A549 (cell line): Measurements from ENCODE around the gene CALM1. TPM values are rescaled to one million over a fixed set of nuclear protein-coding genes. Genes with fewer than 3 reads are reported as not detected.

Experiments
- ATAC-seq, 2 experiments: fragments of 200-7000 bp in 1 of 2; fragments of >200 bp in 1 of 2; cut with Nextera tagmentation in 1 of 2; cut with Tn5 transposase in 1 of 2; 3 replicates each; pipeline versions ENCODE4 v1.8.0 to v1.9.1; 2018 to 2020; ENCODE audit warnings: mild to moderate bottlenecking in 1 of 2, moderate library complexity in 1 of 2
- CTCF ChIA-PET: fragments of 300-600 bp; sonication (Branson Sonifier 250); formaldehyde crosslinking; extraction: SDS; loops from one replicate; lab custom pipeline; 2021; ENCODE audit warnings: antibody characterized with exemption, inconsistent platforms; lab: Yijun Ruan, JAX
- POLR2A ChIA-PET: fragments of 350-600 bp; formaldehyde crosslinking; extraction: SDS; loops from one replicate; lab custom pipeline; 2021; ENCODE audit warnings: antibody characterized with exemption, inconsistent platforms; lab: Yijun Ruan, JAX
- DNase-seq, 2 experiments: peaks; one replicate each; pipeline versions ENCODE4 v3.0.0 to v3.0.0-alpha.2; 2011 to 2016; ENCODE audit warnings: low read depth in 1 of 2, low spot score in 1 of 2
- FAIRE-seq: peaks from 2 replicates; lab custom pipeline; 2011; peaks lifted over from hg19 to GRCh38; lab: Jason Lieb, UNC
- H3K27ac ChIP-seq, 2 experiments: fragments of >200 bp; sonication (Bioruptor Twin); formaldehyde crosslinking; 3 replicates each; pipeline ENCODE4 v1.5.1; 2016 to 2017
- H3K4me1 ChIP-seq: fragments of >200 bp; sonication (Bioruptor Twin); formaldehyde crosslinking; 3 replicates; pipeline ENCODE4 v1.6.1; 2016
- H3K4me2 ChIP-seq: fragments of >200 bp; sonication (Bioruptor Twin); formaldehyde crosslinking; 3 replicates; pipeline ENCODE4 v1.6.1; 2016
- H3K4me3 ChIP-seq: fragments of >200 bp; sonication (Bioruptor Twin); formaldehyde crosslinking; 3 replicates; pipeline ENCODE4 v1.5.1; 2016
- H3K9me3 ChIP-seq: fragments of >200 bp; sonication (Bioruptor Twin); formaldehyde crosslinking; 3 replicates; pipeline ENCODE4 v1.6.1; 2016
- CBX8 ChIP-seq: fragments of 200-600 bp; sonication (generic); IDR thresholded peaks from 2 replicates; pipeline ENCODE4 v1.6.1; 2016
- CEBPB ChIP-seq, 2 experiments: fragments of >200 bp in 1 of 2; sonication (Bioruptor Twin) in 1 of 2; formaldehyde crosslinking in 1 of 2; IDR thresholded peaks; 2 replicates each; pipeline ENCODE4 v1.6.1; 2012 to 2016
- CHD2 ChIP-seq: fragments of 150-350 bp; IDR thresholded peaks from 2 replicates; pipeline ENCODE4 v1.6.1; 2014; ENCODE audit warnings: low read length; ENCODE audit not compliant: partially characterized antibody
- CHD4 ChIP-seq: fragments of 200-600 bp; sonication (generic); IDR thresholded peaks from 2 replicates; pipeline ENCODE4 v1.6.1; 2016; ENCODE audit warnings: antibody characterized with exemption, mild to moderate bottlenecking, borderline replicate concordance
- EHMT2 ChIP-seq: fragments of 200-600 bp; sonication (generic); IDR thresholded peaks from 2 replicates; pipeline ENCODE4 v1.6.1; 2016; ENCODE audit warnings: antibody characterized with exemption, low read depth, mild to moderate bottlenecking, moderate library complexity
- ESRRA ChIP-seq: fragments of 150-350 bp; IDR thresholded peaks from 2 replicates; pipeline ENCODE4 v1.6.1; 2014; ENCODE audit warnings: mild to moderate bottlenecking, low read length, borderline replicate concordance
- FOSB ChIP-seq: fragments of 250-450 bp; sonication (Bioruptor Pico); IDR thresholded peaks from 2 replicates; pipeline ENCODE4 v1.5.0; 2020; ENCODE audit warnings: mild to moderate bottlenecking, moderate library complexity
- FOSL2 ChIP-seq, 2 experiments: fragments of 450-650 bp in 1 of 2; fragments of >200 bp in 1 of 2; sonication (Bioruptor Twin) in 1 of 2; formaldehyde crosslinking; IDR thresholded peaks; 2 replicates each; pipeline versions ENCODE4 v1.5.0 to v1.6.1; 2016 to 2020; ENCODE audit warnings: mild to moderate bottlenecking in 1 of 2, moderate library complexity in 1 of 2
- GATA3 ChIP-seq: IDR thresholded peaks from 2 replicates; pipeline ENCODE4 v1.6.1; 2012; ENCODE audit warnings: borderline replicate concordance
- HOXB5 ChIP-seq: fragments of 250-450 bp; sonication (Bioruptor Pico); IDR thresholded peaks from 2 replicates; pipeline ENCODE4 v1.5.0; 2020; ENCODE audit warnings: mild to moderate bottlenecking, moderate library complexity
- JUN ChIP-seq, 2 experiments: fragments of >200 bp; sonication (Bioruptor Twin); formaldehyde crosslinking; IDR thresholded peaks; 2 replicates in 1 of 2; 3 replicates in 1 of 2; pipeline ENCODE4 v1.6.1; 2016 to 2017
- JUNB ChIP-seq: fragments of >200 bp; sonication (Bioruptor Twin); formaldehyde crosslinking; IDR thresholded peaks from 2 replicates; pipeline ENCODE4 v1.6.1; 2016
- KDM1A ChIP-seq: fragments of 200-600 bp; sonication (generic); IDR thresholded peaks from 2 replicates; pipeline ENCODE4 v1.6.1; 2016; ENCODE audit warnings: low read depth, mild to moderate bottlenecking
- MAZ ChIP-seq: fragments of 150-350 bp; IDR thresholded peaks from 2 replicates; pipeline ENCODE4 v1.6.1; 2014; ENCODE audit warnings: antibody characterized with exemption, low read depth, low read length, borderline replicate concordance
- MYC ChIP-seq: IDR thresholded peaks from 2 replicates; pipeline ENCODE4 v1.6.1; 2012; ENCODE audit warnings: mild to moderate bottlenecking, inconsistent platforms, low read length, improper control_type of control experiment, borderline replicate concordance
- NR3C1 ChIP-seq: fragments of >200 bp; sonication (Bioruptor Twin); formaldehyde crosslinking; IDR thresholded peaks from 3 replicates; pipeline ENCODE4 v1.6.1; 2017
- PBX3 ChIP-seq: IDR thresholded peaks from 2 replicates; pipeline ENCODE4 v1.6.1; 2012
- SREBF2 ChIP-seq: fragments of 450-650 bp; IDR thresholded peaks from 2 replicates; pipeline ENCODE4 v1.6.1; 2014; ENCODE audit warnings: mild to moderate bottlenecking, moderate library complexity
- WGBS: methylation state at CpG from one replicate; pipeline ENCODE4 v1.1.6; 2017; ENCODE audit errors: missing lambda C conversion rate; 5-methylcytosine and 5-hydroxymethylcytosine counted together
- polyA plus RNA-seq, 4 experiments: library from polyadenylated mRNA; depleted of rRNA in 3 of 4; stranded (reverse); fragments of >200 nt; fragmentation: RNase III in 1 of 4; extraction: RNeasy Plus Mini Kit Qiagen cat#74134 plus additional on column Dnase treatment in 1 of 4; gene quantifications; 2 replicates in 3 of 4; 3 replicates in 1 of 4; pipeline ENCODE4 v1.2.3, GENCODE V29; 2011 to 2017
- TF ChIP-seq, protein P1 (sequence below): fragments of 200-600 bp; sonication (generic); IDR thresholded peaks from 2 replicates; pipeline ENCODE4 v1.6.1; 2016; ENCODE audit warnings: antibody characterized with exemption, mild to moderate bottlenecking, moderate library complexity

Gene CALM1
- polyA plus RNA-seq, 2 of the 4 experiments (the other 2 are of a cell fraction) = 374 to 451 TPM

GRCh38 chr14:90354551-90355298 lies 42.1 kb upstream of the CALM1 start:
- no peaks in the 10 kb centered on the region for H3K9me3 ChIP-seq
- POLR2A ChIA-PET = no interaction called here
- no peak for FAIRE-seq
- no peak for TF ChIP-seq CHD4
- no peak for TF ChIP-seq MYC
- TF ChIP-seq CHD2 = no peak
- no peak for TF ChIP-seq KDM1A
- TF ChIP-seq EHMT2 = no peak
- no peak for TF ChIP-seq HOXB5 (CRISPR knock-in tag)
- no peak for TF ChIP-seq NR3C1
- no peak for TF ChIP-seq PBX3
- no peak for TF ChIP-seq MAZ
- TF ChIP-seq JUN (IDR thresholded peaks at IDR 0.05) = no peak
- no peak for TF ChIP-seq JUNB
- no peak for TF ChIP-seq FOSL2 (IDR thresholded peaks at IDR 0.05)
- no peak for TF ChIP-seq FOSL2 (CRISPR knock-in tag; IDR thresholded peaks at IDR 0.05)
- TF ChIP-seq, protein P1, sequence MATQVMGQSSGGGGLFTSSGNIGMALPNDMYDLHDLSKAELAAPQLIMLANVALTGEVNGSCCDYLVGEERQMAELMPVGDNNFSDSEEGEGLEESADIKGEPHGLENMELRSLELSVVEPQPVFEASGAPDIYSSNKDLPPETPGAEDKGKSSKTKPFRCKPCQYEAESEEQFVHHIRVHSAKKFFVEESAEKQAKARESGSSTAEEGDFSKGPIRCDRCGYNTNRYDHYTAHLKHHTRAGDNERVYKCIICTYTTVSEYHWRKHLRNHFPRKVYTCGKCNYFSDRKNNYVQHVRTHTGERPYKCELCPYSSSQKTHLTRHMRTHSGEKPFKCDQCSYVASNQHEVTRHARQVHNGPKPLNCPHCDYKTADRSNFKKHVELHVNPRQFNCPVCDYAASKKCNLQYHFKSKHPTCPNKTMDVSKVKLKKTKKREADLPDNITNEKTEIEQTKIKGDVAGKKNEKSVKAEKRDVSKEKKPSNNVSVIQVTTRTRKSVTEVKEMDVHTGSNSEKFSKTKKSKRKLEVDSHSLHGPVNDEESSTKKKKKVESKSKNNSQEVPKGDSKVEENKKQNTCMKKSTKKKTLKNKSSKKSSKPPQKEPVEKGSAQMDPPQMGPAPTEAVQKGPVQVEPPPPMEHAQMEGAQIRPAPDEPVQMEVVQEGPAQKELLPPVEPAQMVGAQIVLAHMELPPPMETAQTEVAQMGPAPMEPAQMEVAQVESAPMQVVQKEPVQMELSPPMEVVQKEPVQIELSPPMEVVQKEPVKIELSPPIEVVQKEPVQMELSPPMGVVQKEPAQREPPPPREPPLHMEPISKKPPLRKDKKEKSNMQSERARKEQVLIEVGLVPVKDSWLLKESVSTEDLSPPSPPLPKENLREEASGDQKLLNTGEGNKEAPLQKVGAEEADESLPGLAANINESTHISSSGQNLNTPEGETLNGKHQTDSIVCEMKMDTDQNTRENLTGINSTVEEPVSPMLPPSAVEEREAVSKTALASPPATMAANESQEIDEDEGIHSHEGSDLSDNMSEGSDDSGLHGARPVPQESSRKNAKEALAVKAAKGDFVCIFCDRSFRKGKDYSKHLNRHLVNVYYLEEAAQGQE = no peak
- no peak for TF ChIP-seq FOSB (CRISPR knock-in tag)
- no peak for TF ChIP-seq GATA3
- TF ChIP-seq ESRRA = no peak
- no peak for TF ChIP-seq SREBF2
- TF ChIP-seq, all 56 proteins: peak for 0
- H3K4me2 ChIP-seq = no peak overlapping the region
- H3K27ac ChIP-seq = no peak overlapping the region
- no peaks in the 10 kb centered on the region for H3K4me1 ChIP-seq
- no peak for DNase-seq
- H3K4me3 ChIP-seq = no peak overlapping the region
- ATAC-seq = peak; percentile 32 to 39; a peak in 2 of 6 replicates
- WGBS = 67% methylated on average over 15 of the region's 16 CpGs
- CTCF ChIA-PET = interaction anchor here (0.6 to 2.0 kb wide), 7 partner anchors 11 to 343 kb away, joined by 3 to 6 read pairs (median 4); no protein-coding TSS in a partner anchor

GRCh38 chr14:90355540-90356518 lies 41.0 kb upstream of the CALM1 start:
- no peak overlapping the region for H3K4me2 ChIP-seq
- POLR2A ChIA-PET = no interaction called here
- ATAC-seq (no peak), DNase-seq (no peak), FAIRE-seq (no peak)
- no peak overlapping the region for H3K4me3 ChIP-seq
- TF ChIP-seq CBX8 (no peak), CEBPB (IDR thresholded peaks at IDR 0.05) (no peak), GATA3 (no peak)
- no peaks in the 10 kb centered on the region for H3K9me3 ChIP-seq
- WGBS = 54% methylated on average over 8 of the region's 8 CpGs
- no peak overlapping the region for H3K27ac ChIP-seq
- no peaks in the 10 kb centered on the region for H3K4me1 ChIP-seq
- CTCF ChIA-PET = interaction anchor here (1.2 to 2.0 kb wide), 3 partner anchors 10 to 342 kb away, joined by 4 to 6 read pairs (median 5); no protein-coding TSS in a partner anchor
